ENCODE data around the gene GDPD1.
A peak's percentile ranks its signal among the peaks of the same experiment; 100 is the strongest.
"Not testable (repeated sequence)": the region's sequence is repeated elsewhere in the genome, so short reads cannot be mapped to it uniquely, and the experiment has no call there.

GDPD1 gene

GRCh38 chr17:59220328-59221158 lies at the start of gene GDPD1:
TSS of gene GDPD1 (plus strand) at chr17:59220511. CDS start at chr17:59220610, 99 bp downstream.
- peak; percentile 97 for DNase-seq

- DNase-seq = no peak
Measured at GRCh38 chr17:59172436-59173004, 47.8 kb upstream of the GDPD1 start.

GRCh38 chr17:59174671-59175070 lies 45.6 kb upstream of the GDPD1 start:
- DNase-seq = no peak

GRCh38 chr17:59175076-59175475 lies 45.2 kb upstream of the GDPD1 start:
- DNase-seq = no peak

GRCh38 chr17:59178266-59178985 lies 41.9 kb upstream of the GDPD1 start:
- no peak for DNase-seq

GRCh38 chr17:59179601-59180000 lies 40.7 kb upstream of the GDPD1 start:
- not testable (repeated sequence) for DNase-seq

- no peak for DNase-seq
Measured at GRCh38 chr17:59180626-59181025, 39.7 kb upstream of the GDPD1 start.

GRCh38 chr17:59181481-59181880 lies 38.8 kb upstream of the GDPD1 start:
- no peak for DNase-seq

- DNase-seq = no peak
Measured at GRCh38 chr17:59185997-59186396, 34.3 kb upstream of the GDPD1 start.

GRCh38 chr17:59186850-59187249 lies 33.5 kb upstream of the GDPD1 start:
- DNase-seq = no peak

GRCh38 chr17:59190806-59191205 lies 29.5 kb upstream of the GDPD1 start:
- DNase-seq = no peak

GRCh38 chr17:59193336-59193862 lies 26.9 kb upstream of the GDPD1 start:
- DNase-seq = no peak

- DNase-seq = no peak
Measured at GRCh38 chr17:59199398-59199797, 20.9 kb upstream of the GDPD1 start.

GRCh38 chr17:59202320-59202719 lies 18.0 kb upstream of the GDPD1 start:
- DNase-seq = no peak

GRCh38 chr17:59219370-59219769 lies 941 bp upstream of the GDPD1 start:
- DNase-seq = no peak

GRCh38 chr17:59219992-59220327 lies 351 bp upstream of the GDPD1 start:
- no peak for DNase-seq

- DNase-seq = no peak
Measured at GRCh38 chr17:59221159-59221847, 992 bp downstream of the GDPD1 start.

- DNase-seq = no peak
Measured at GRCh38 chr17:59223813-59224212, 3.5 kb downstream of the GDPD1 start.

- not testable (repeated sequence) for DNase-seq
Measured at GRCh38 chr17:59228588-59228987, 8.3 kb downstream of the GDPD1 start.

- no peak for DNase-seq
Measured at GRCh38 chr17:59230764-59231163, 10.5 kb downstream of the GDPD1 start.

- DNase-seq = no peak
Measured at GRCh38 chr17:59234631-59235030, 14.3 kb downstream of the GDPD1 start.

- DNase-seq = no peak
Measured at GRCh38 chr17:59238906-59239305, 18.6 kb downstream of the GDPD1 start.

GRCh38 chr17:59244081-59244480 lies 23.8 kb downstream of the GDPD1 start:
- no peak for DNase-seq
